HG03135 (cell line): ENCODE measurements around the gene HOXC13.

Experiments
- ATAC-seq: cut with Tn5 transposase; IDR thresholded peaks from one replicate; pipeline ENCODE4 v1.9.1; 2021; ENCODE audit warnings: mild to moderate bottlenecking, moderate library complexity; ENCODE audit not compliant: unreplicated experiment

HOXC13 gene, protein sequence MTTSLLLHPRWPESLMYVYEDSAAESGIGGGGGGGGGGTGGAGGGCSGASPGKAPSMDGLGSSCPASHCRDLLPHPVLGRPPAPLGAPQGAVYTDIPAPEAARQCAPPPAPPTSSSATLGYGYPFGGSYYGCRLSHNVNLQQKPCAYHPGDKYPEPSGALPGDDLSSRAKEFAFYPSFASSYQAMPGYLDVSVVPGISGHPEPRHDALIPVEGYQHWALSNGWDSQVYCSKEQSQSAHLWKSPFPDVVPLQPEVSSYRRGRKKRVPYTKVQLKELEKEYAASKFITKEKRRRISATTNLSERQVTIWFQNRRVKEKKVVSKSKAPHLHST

DNA sequence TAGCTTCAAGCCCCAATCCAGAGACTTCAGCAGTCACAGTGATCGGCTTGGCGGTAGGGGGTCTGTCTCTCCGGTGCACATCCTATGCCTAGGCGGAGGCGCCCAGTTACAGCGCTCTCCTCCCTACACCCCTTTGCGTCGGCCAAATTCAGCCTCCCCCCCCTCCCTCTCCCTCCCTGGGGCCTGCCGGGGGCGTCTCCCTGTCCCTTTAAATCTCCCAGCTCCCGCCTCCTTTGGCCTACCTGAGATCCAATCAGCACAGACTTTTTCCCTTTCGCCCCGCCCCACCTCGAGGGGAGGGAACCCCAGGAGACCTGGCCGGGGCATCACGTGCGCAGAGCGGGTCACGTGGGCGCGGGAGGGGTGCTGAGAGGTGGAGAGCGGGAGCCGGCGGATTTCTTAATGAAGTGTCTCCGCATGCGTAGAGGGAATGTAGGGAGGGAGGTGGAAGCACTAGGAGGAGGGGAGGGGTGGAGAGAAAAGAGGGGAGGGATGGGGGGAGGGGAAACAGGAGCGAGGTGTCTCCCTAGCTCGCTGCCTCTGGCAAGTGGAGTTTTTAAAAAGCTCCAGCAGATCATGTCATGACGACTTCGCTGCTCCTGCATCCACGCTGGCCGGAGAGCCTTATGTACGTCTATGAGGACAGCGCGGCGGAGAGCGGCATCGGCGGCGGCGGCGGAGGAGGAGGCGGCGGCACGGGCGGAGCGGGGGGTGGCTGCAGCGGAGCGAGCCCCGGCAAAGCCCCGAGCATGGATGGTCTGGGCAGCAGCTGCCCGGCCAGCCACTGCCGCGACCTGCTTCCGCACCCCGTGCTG is at the start of gene HOXC13:
Gene HOXC13, plus strand, starts transcription at position 506 of the 815 bp plus-strand sequence. Its CDS starts 76 bp downstream, at position 582.
- ATAC-seq: no peak

DNA sequence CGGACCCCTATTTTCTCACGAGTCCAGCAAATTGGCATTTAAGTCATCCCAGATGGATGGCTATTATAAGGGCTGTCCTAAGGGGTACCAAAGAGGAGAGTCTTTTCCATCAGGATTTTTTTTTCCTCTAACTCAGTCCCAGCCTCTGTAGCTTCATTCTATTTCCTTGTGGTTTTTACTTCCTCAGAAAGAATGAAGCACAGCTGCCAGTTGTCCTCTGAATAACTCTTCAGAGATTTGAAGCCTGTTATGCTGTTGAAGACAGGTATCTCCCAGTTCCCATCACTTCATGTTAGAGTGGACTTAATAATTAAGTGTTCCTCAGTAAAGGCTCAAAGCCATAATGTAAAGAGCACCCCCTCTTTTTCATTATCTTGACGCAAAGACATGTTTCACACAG is 48.5 kb upstream of the HOXC13 start:
- no peak for ATAC-seq

DNA sequence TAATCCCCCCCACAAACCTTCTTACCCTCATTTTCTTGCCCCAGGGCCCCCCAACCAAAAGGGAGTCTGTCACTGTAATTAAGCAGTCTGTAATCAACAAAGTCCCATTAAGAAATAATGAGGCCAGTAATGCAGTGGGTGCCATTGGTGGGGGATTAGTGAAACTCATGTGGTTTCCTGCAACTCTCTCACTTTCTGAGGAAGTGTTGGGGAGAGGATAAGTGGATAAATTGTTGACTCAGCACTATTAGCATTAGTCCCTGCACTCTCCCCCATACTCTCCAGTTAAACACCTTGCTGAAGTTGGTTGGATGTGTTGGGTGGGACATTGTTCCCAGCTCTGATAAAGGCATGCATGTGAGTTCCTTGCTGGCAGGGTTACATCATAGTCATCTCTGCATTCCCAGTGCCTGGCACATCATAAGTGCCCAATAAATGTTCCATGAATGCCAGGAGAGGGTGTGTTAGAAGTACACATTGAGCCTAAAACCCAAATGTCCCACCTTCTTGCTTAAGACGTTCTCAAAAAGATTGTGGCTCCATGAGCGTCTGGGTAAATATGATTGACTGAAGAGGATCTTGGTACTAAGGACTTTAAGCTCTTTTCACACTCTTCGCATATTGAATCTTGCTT is 45.8 kb upstream of the HOXC13 start:
- ATAC-seq: no peak

- no peak for ATAC-seq
Measured at GRCh38 chr12:53899230-53899629, 39.4 kb upstream of the HOXC13 start.

- ATAC-seq: no peak
Measured at GRCh38 chr12:53907103-53907502, 31.5 kb upstream of the HOXC13 start.

DNA sequence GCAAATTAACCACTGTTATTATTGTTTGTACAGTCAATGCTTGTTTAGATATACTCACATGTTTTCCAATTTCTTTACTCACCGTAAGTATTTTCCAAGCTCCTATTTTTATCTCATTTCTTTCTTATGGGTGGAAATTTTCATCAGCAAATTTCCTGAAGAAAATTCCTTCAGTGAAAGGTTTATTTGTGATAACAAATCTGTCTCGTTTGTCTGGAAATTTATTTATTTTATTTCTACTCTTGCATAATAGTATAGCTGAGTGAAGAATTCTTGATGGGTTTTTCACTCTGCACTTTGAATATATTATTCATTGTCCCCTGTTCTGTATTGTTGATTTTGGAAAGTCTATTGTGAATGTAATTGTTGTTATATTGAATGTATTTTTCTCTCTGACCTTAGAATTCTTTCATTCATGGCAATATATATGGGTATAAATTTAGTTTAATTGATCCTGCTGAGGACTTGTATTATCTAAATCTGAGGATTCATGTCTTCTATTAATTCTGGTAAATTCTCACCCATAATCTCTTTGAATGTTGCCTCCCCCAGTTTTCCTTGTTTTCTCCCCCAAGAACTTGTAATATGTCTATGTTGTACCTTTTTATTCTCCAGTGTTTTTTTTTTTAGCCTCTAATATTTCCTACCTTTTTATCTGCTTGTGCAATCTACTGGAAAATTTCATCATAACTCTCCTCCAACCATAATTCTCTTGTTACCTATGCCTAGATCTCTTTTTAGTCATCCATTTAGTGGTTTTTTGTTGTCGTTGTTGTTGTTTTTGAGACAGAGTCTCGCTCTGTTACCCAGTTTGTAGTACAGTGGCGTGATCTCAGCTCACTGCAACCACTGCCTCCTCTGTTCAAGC is 21.6 kb upstream of the HOXC13 start:
- no peak for ATAC-seq

- no peak for ATAC-seq
Measured at GRCh38 chr12:53924521-53925405, 13.9 kb upstream of the HOXC13 start.

DNA sequence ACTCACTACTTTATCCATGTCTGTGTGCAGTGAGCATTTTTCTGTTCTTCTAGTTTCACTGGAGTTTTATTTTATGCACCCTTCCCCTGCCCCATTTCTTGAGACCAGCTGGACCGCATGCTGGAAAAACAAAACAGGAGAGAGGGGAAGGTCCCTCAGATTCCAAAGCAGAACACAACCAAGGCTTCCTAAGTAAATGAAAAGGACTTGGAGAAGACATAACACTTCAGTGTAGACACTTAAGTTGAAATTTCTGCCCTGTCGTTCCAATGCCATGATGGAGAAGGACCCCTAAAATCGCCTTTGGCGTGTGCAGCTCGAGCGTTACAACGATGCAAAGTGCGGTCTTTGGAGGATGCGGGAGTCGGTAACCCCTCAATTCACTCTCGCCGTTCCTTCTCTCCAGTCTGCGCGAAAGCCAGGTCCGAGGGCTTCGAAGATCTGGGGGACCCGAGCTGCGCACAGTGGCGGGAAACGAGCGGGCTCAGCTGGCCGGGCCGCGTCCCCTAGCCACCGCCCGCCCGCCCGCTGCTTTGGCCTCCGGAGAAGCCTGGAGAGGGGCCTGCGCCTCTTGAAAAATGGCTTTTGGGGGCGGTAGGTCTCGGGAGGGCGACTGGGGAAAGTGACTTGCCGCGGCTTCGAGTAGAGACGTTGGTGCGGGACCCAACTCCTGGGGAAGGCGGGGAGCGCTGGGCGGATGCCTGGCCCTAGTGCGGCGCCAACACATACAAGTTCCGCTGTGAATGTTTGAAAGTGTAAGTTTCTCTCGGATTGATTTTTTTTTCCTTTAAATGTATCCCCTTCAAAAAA is 11.2 kb upstream of the HOXC13 start:
- no peak for ATAC-seq

DNA sequence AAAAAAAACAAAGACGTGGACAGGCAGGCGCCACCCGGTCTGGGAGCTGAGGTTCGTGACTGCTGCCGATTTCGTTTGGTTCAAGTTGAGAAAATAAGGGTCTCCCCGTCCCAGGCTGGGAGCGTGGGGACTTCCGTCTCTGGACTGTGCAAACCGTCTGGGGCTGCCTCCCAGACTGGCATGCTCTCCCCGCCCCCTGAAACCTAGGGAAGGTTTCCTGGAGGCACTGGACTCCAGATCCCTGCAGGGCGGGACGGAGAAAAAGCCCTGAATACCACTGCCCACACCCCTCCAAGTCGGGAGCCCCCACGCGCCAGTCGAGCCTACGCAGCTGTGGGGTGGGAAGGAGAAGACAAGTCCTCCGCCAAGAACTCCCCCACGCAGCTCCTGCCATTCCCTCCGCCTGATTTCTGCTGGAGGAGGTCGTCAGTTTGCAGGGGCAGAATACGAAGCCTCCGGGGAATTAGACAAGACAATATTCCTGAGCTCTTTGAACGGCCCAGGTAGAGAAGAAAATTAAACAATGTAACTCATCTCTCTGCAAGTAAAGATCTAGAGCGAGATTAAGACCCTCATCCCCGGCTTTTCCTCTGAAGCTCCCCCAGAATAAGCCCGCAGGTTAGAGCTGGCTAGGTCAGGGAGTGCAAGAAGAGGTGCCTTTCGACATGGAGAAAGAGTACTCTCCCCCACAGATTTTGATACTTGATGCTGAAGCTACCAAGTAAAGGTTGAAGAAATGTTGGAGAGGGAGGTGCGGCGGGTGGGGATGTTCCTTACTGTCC is 10.4 kb upstream of the HOXC13 start:
- no peak for ATAC-seq

DNA sequence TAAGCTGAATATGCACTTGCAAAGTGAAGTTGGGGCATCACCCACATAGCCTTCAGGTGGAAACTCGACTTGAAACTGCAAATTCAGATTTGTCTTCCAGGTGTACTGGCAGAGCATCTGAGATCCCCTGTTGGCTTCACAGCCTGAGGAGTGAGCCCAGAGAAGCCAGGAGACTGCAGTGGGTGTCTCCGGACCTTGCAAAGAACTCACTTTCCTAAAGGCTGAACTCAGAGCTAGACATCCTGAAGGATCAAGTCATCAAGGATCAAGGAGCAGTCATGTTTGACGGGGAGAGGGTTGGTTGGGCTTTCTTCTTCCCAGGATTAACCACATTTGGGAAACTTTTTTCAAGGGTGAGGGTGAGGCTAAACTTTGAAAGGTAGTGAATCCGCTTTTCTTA is 9.1 kb upstream of the HOXC13 start:
- ATAC-seq: no peak

DNA sequence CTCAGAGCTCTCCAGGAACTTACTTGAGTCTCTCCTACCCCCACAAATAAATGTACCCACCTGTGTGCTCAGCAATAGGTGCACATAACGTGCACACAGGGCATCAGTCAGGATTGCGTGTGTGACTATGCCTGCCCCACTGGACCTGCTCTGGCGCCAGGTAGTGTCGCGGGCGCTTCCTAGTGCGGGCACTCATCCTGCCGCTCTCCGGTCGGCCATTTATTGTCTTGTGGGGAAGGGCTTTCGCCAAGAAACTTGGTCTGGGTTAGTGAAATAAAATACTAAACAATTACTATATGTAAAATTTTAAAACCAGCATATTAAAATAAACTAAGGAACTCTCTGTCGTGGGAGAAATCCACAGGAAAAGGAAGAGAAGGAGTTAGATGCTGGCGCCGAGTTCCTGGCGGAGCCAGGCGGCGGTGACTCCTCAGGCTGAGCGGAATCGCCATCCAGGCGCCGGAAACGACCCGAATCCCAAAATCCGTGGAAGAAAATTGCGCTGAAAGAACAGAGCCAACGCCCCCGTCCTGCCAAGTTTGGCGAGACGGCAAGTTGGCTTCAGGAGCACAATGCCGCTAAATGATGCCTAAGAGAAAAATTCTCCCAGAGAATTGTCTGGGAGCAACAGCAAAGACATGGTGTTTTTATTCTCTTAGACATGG is 7.9 kb upstream of the HOXC13 start:
- ATAC-seq: no peak

DNA sequence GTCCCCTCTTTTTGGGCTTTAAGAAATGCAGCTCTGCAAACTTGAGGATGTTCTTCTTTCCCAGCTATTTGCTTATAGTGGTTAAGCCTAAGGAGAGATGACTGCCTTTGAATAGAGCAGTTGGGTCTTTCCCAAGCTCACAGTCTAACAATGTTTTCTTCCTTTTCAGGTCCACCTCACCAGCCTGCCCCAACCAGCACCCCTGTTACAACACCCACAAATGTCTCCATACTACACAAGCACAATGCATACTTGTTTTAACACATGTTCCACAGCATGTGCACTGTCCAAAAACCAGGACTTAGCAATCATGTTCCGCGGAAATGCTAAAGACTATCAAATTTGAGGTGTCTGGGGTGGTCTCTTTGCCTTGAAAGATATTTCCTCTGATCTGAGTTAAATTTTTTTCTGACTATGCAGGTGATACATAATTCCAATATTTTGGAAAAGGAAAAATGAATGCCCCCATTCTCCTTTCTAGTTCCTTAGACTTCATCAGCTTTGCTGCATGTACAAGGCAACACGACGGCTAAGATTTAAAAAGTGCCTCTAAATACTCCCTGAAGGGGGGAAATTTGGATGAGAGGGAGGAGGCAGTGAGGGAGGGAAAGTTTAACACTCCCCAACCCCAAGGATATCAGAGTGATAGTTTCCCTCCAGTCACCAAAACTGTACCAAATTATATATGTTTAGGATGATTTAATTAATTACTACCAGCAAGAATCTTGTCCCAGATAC is 6.6 kb upstream of the HOXC13 start:
- no peak for ATAC-seq

DNA sequence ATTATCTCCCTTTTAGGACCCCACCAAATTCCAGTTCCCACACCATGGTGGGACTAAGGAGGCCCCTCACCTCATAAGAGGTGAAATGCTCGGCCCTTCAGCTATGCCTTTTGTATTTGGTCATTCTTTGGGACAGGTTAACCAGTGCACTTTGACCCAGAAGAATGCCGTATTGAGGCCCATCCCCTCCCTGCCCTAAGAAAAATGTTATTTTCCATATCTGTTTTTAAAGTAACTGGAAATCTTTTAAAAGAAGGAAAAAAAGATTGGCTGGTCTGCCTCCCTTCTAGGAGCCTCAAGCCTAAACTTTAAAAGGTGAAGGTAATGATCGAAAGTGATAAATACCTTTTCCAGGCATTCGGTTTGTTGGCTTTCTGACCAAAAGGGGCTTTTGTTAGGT is 5.7 kb upstream of the HOXC13 start:
- no peak for ATAC-seq

DNA sequence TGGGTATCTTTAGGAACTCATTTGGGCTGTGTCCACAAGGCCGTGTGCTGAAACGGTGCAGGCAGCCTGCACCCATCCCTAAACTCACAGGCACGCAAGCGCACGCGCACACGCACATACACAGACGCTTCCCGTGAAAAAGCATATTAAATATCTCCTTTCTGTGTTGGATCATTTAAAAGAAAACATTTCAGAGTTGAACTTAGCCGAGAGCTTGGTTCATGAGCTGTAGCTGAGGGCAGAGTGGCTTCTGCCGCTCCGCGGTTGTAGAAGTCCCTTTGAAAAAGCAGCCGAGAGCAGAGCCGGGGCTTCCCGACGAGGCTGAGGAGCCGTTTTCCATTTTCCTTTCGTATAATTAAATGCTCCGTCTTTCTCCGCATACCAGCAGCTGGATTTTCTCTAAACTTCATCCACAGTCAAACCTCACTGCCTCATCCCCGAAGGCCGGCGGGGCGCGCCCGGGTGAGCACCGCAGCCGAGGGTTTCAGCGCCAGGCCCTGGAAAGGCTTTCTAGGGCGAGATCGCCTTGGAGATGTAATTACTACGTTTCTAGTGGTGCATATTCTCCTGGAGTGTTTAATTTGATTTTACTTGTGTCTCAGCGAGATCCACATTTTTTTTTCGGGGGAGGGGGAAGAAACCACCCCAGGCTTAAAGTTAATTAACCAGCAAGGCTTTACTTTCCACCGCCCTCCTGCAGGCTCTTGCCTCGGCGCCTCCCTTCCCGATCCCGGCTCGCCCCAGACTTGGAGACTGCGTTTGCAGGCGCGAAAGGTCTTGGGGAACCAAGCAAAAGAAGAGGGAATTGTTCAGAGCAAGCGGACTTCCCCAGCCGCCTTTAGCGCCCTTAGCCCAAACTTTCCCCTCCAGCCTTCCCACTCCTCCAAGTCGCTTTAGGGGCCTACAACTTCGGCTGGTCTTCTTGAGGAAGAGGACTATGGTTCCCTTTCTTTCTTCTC is 3.0 kb upstream of the HOXC13 start:
- no peak for ATAC-seq

DNA sequence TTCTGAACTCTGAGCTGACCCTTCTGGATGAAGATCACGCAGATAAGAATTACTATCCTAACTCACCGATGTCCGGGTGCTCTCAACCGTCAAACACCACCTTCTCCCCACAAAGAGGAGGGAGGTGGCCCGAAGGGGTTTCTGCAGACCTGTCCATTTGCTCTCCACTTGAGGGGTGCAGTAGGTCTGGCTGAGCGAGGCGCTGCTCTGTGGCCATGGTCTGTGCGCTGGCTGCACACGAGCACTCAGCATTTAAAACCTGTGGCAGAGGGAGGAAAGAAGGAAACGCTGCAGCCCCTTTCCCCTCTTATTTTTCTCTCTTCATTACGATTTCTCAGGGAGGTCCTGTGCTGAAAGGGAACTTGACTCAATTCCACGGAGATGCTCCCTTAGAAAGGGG is 1.5 kb upstream of the HOXC13 start:
- no peak for ATAC-seq
